ENCODE data around the gene ADAMTS3. TPM values are rescaled to one million over a fixed set of nuclear protein-coding genes. Genes with fewer than 3 reads are reported as not detected.
"Not testable (repeated sequence)": the region's sequence is repeated elsewhere in the genome, so short reads cannot be mapped to it uniquely, and the experiment has no call there.

The ADAMTS3 gene
- total RNA-seq, 1 donor from 2014 or later: 7.4 TPM

- Mint-ChIP-seq H3K4me3 (ENCODE audit: unreplicated experiment) (no peak overlapping the region), H3K9me3 (ENCODE audit: unreplicated experiment) (no peaks in the 10 kb centered on the region), H3K27me3 (ENCODE audit: unreplicated experiment) (no peaks in the 10 kb centered on the region), H3K27ac (ENCODE audit: unreplicated experiment) (no peak overlapping the region), H3K4me1 (ENCODE audit: unreplicated experiment) (peaks cover 18% of the 10 kb centered on the region), H3K36me3 (ENCODE audit: low read depth, unreplicated experiment) (no peaks in the 10 kb centered on the region)
- no peak for TF ChIP-seq CTCF (IDR thresholded peaks at IDR 0.05; ENCODE audit: unreplicated experiment)
- no peak for DNase-seq (ENCODE audit: low spot score)
Observed at GRCh38 chr4:72555377-72555831, 13.6 kb downstream of the ADAMTS3 start.

- DNase-seq (ENCODE audit: low spot score): no peak
- no peak for TF ChIP-seq CTCF (IDR thresholded peaks at IDR 0.05; ENCODE audit: unreplicated experiment)
- H3K9me3 Mint-ChIP-seq (ENCODE audit: unreplicated experiment): no peaks in the 10 kb centered on the region
- H3K4me3 Mint-ChIP-seq (ENCODE audit: unreplicated experiment): no peak overlapping the region
- H3K36me3 Mint-ChIP-seq (ENCODE audit: low read depth, unreplicated experiment): no peaks in the 10 kb centered on the region
- H3K27ac Mint-ChIP-seq (ENCODE audit: unreplicated experiment): no peak overlapping the region
- peaks cover 18% of the 10 kb centered on the region for H3K4me1 Mint-ChIP-seq (ENCODE audit: unreplicated experiment)
- H3K27me3 Mint-ChIP-seq (ENCODE audit: unreplicated experiment): no peaks in the 10 kb centered on the region
Observed at GRCh38 chr4:72553540-72554337, 15.3 kb downstream of the ADAMTS3 start.

- no peaks in the 10 kb centered on the region for H3K9me3 Mint-ChIP-seq (ENCODE audit: unreplicated experiment)
- DNase-seq (ENCODE audit: low spot score): no peak
- H3K4me3 Mint-ChIP-seq (ENCODE audit: unreplicated experiment): no peak overlapping the region
- H3K36me3 Mint-ChIP-seq (ENCODE audit: low read depth, unreplicated experiment): peaks cover 5% of the 10 kb centered on the region
- no peak overlapping the region for H3K27ac Mint-ChIP-seq (ENCODE audit: unreplicated experiment)
- no peaks in the 10 kb centered on the region for H3K27me3 Mint-ChIP-seq (ENCODE audit: unreplicated experiment)
- TF ChIP-seq CTCF (IDR thresholded peaks at IDR 0.05; ENCODE audit: unreplicated experiment): no peak
- peaks cover 18% of the 10 kb centered on the region for H3K4me1 Mint-ChIP-seq (ENCODE audit: unreplicated experiment)
Observed at GRCh38 chr4:72552447-72552846, 16.6 kb downstream of the ADAMTS3 start.

- no peak for TF ChIP-seq CTCF (IDR thresholded peaks at IDR 0.05; ENCODE audit: unreplicated experiment)
- no peak for DNase-seq (ENCODE audit: low spot score)
- no peak overlapping the region for H3K27ac Mint-ChIP-seq (ENCODE audit: unreplicated experiment)
- H3K27me3 Mint-ChIP-seq (ENCODE audit: unreplicated experiment): no peaks in the 10 kb centered on the region
- peaks cover 8% of the 10 kb centered on the region for H3K36me3 Mint-ChIP-seq (ENCODE audit: low read depth, unreplicated experiment)
- H3K4me3 Mint-ChIP-seq (ENCODE audit: unreplicated experiment): no peak overlapping the region
- no peaks in the 10 kb centered on the region for H3K9me3 Mint-ChIP-seq (ENCODE audit: unreplicated experiment)
- no peaks in the 10 kb centered on the region for H3K4me1 Mint-ChIP-seq (ENCODE audit: unreplicated experiment)
Observed at GRCh38 chr4:72546456-72546855, 22.6 kb downstream of the ADAMTS3 start.

GRCh38 chr4:72540694-72541093, 28.3 kb downstream of the ADAMTS3 start:
- H3K27ac Mint-ChIP-seq (ENCODE audit: unreplicated experiment): not testable (repeated sequence)

More at GRCh38 chr4:72540694-72541093, 28.3 kb downstream of the ADAMTS3 start:
- not testable (repeated sequence) for H3K9me3 Mint-ChIP-seq (ENCODE audit: unreplicated experiment); H3K4me1 Mint-ChIP-seq (ENCODE audit: unreplicated experiment); H3K4me3 Mint-ChIP-seq (ENCODE audit: unreplicated experiment); DNase-seq (ENCODE audit: low spot score); H3K27me3 Mint-ChIP-seq (ENCODE audit: unreplicated experiment)
- peaks cover 23% of the 10 kb centered on the region for H3K36me3 Mint-ChIP-seq (ENCODE audit: low read depth, unreplicated experiment)
